Choroid plexus epithelial cell (primary cell): ENCODE results near the gene APC2.
A peak's percentile ranks its signal among the peaks of the same experiment; 100 is the strongest.

ENCODE experiments used
- DNase-seq: peaks from one replicate; pipeline ENCODE4 v3.0.0-alpha.2; 2010; ENCODE audit warnings: low read depth
- H3K4me3 ChIP-seq: 2 replicates; pipeline ENCODE4 v1.5.1; 2011; ENCODE audit warnings: low read depth, mild to moderate bottlenecking, control low read depth, low read length, moderate library complexity
- CTCF ChIP-seq: conservative IDR thresholded peaks from 2 replicates; pipeline ENCODE4 v1.5.1; 2011; ENCODE audit warnings: low read depth, mild to moderate bottlenecking, control low read depth, inconsistent platforms, low read length, moderate library complexity

The APC2 gene

DNA sequence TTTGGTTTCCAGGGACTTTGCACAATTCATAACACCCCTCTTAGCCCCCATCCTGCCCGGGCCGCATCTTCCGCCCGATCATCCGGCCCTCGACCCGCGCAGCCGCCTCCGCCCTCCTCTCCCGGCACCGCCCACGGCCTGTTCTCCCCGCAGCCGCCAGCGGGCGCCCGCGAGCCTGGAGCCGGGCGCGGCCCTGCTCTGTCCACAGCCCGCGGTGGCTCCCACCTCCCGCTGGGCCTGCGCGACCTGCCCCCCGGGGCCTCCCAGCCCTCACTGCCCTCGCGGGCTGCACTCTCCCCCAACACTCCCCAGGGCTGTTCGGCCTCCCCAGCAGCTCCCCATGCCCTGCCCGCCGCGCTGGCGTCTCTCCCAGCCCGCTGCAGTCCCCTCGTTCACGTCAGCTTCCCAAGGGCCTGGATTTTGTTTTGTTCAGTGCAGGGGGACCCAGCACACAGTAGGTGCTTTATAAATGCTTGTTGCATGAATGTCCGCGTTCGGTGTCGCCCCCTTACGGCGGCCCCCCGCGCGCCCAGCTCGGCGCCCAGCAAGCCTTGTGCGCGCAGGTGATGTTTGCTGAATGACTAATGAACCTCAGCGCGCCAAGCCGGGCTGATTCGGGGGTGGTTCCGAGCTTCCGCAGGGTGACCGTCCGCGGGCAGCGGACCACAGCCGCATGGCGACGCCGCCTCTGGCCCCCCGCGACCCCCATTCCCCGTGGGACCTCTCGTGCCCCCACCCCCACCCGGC is 4.6 kb upstream of the APC2 start:
- peak; percentile 53 for DNase-seq
- peak overlapping the region; percentile 37 for H3K4me3 ChIP-seq

DNA sequence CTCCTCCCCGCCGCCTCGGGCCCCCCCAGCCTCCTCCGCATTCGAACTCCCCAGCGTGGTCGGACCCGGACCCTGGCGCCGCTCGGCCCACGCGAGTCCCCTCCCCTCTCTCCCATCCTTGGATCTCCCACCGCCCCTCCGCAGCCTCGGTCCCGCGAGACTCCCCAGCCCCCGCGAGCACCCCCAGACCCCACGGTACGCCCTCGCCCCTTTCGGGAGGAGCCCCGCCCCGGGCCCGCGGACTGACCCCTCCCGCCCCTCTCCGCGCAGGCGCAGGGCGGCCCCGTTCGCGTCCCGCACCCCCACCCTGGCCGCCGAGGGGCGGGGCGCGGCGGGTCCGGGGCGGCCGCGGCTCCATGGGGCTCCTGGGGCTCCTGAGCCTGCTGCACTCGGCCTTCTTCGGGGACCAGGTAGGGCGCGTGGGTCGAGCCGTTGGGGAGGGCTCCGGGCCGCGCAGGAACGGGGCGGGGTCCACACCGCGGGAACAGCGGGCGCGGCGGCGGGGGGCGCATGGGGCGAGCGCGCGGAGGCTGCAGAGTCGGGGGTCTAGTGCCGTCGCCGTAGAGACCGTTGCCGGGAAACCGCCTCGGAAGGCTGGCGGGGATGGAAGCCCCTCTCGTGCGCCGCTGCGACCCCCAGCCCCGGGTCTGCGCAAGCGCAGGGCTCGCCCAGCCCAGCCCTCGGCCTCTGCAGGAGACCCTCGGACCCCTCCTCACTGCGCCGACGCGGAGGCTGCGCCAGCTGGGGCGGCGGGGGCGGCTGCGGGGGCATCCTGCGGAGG is 3.8 kb upstream of the APC2 start:
- H3K4me3 ChIP-seq: peak overlapping the region; percentile 22
- DNase-seq: no peak
- no peak for TF ChIP-seq CTCF

More for the DNA sequence above, 4.6 kb upstream of the APC2 start:
- TF ChIP-seq CTCF: peak; percentile 46

DNA sequence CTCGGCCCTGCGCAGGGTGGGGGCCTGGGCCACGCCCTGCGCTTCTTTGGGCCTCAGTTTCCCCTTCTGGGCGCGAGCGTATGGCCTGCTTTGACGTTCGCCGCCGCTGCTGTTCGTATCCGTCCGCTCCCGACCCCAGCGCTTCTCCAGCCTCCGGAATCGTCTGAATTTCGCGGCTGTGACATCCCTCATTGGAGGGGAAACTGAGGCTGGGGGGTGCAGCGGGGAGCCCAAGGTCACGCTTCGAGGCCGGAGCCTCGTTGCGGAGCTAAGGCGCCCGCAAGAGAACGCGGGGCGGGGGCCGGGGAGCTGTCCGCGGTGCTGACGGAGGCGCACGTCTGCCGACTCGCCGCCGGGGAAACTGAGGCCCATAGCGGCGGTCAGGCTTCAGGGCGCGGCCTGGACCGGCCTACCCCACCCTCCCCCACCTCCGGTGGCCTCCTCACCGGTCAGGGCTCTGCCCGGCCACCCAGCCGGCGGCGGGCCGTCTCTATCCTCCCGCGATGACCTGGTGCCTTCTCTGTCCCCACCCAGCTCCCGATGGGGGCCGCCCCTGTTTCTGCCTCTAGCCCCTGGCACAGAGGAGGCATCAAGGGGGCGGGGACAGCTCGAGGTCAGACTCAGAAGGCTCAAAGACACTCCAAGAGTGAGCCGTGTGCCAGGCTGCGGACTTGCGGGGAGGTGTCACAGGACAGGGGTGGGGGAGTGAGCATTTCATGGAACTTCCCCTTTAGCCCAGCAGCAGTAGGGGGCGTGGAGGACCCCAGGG is 3.0 kb upstream of the APC2 start:
- H3K4me3 ChIP-seq: no peak overlapping the region
- no peak for TF ChIP-seq CTCF
- no peak for DNase-seq

DNA sequence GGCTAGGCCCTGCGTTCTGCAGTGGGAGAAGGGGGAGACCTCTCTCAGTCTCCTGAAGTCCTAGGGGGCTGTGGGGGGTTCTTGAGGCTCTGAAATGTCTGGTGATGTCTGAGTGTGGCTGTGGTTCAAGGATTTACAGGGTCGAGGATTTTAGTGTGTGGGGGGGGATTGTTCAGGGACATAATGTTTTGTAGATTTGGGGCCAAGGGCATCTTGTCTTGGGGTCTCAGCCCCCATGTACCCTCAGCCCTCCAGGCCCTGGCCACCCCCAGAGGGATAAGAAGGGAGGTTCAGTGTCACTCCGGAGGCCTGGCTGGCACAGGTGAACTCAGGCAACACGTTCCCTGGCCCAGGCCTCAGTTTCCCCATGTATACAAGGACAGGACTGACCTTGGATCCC is 2.4 kb upstream of the APC2 start:
- no peak overlapping the region for H3K4me3 ChIP-seq
- TF ChIP-seq CTCF: no peak
- DNase-seq: no peak

DNA sequence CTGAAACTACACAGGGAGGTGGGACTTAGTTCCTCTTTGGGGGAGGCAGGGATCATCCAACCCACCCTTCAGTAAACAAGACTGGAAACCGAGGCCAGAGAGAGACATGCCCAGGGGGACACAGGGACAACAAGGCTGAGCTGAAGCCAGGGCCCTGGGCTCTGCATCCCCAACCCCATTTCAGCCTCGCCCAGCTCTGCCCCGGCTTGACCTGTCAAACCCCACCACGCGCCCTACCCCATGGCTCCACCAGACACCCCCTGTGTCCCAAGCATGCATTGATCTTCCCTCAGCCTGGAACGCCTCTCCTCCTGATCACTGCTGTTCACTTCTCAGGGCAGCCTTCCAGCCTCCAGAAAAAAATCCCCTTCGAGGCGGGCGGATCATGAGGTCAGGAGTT is 2.0 kb upstream of the APC2 start:
- no peak for TF ChIP-seq CTCF
- no peak for DNase-seq
- no peak overlapping the region for H3K4me3 ChIP-seq

DNA sequence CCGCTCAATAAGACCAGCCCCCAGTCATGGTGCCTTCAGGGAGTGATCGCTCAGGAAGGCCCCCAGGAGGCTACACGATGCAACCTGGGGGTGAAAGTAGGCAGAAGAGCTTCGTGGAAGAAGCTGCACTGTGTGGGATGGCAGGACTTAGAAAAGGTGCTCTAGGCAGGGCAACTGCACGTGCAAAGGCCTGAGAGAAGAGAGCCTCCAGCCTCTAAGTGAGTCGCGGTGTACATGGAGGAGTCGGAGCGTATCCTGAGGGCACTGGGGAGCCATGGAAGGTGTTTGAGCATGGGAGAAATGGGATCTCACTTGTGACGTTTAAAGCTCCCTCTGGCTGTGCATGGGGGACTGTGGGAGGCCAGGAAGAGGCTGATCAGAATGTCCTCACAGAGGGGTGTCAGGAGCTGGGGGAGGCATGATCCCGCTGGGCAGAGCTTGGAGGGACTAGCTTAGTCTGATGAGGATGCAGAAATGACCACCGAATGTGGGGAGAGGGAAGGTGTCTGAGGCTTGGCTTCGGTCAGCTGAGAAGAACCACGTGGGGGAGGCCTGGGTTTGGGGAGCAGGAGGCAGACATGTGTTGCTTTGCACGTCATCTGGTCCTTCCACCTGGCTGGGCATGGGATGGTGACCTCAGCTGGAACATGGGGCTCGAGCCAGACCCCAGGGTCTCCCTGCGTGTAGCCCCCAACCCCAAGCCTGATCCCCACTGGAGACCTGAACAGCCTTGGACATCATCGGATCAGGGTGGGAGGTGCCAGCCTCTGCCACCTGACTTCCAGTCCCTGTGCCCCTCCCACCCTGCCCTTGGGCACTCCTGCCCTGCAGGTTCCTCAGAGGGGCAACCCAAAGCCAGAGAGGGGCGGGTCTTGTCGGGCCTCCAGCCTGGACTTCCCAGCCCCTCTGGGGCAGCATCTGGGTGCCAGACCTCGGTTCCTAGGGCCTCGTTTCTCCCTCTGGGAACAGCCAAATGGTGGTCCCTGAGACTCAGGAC is 1.1 kb downstream of the APC2 start:
- no peak for TF ChIP-seq CTCF
- H3K4me3 ChIP-seq: no peak overlapping the region
- DNase-seq: no peak
